Keratinocyte (primary cell): ENCODE results near the gene MPC1.

Experiments
- CTCF ChIP-seq, 3 experiments: IDR thresholded peaks in 1 of 3; conservative IDR thresholded peaks in 1 of 3; optimal IDR thresholded peaks in 1 of 3; 2 replicates in 2 of 3; 3 replicates in 1 of 3; pipeline versions ENCODE3 to v1.5.1; 2011; ENCODE audit warnings: low read length in 3 of 3, mild to moderate bottlenecking in 3 of 3, moderate library complexity in 2 of 3, control low read depth in 1 of 3, inconsistent platforms in 1 of 3; ENCODE audit not compliant: insufficient read depth in 2 of 3; ENCODE audit errors: extremely low read depth in 1 of 3
- EZH2 ChIP-seq: IDR thresholded peaks from one replicate; pipeline ENCODE4 v1.6.1; 2012; ENCODE audit warnings: inconsistent platforms, mild to moderate bottlenecking, low read length, moderate library complexity

GRCh38 chr6:166411271-166411670 lies 28.5 kb upstream of the MPC1 start:
- TF ChIP-seq CTCF (optimal IDR thresholded peaks at IDR 0.05 in 1 of 3, IDR thresholded peaks at IDR 0.05 in 1 of 3, conservative IDR thresholded peaks at IDR 0.05 in 1 of 3; ENCODE audit: extremely low read depth in 1 of 3, insufficient read depth in 2 of 3, low read length in 3 of 3) (no peak), EZH2 (no peak)
